SU-DHL-6 (cell line): ENCODE results near the gene MAN2A1.

ENCODE experiments used
- H2AFZ ChIP-seq: fragments of 200-600 bp; sonication (generic); 2 replicates; pipeline ENCODE4 v1.6.1; 2014; ENCODE audit warnings: low read depth, mild to moderate bottlenecking, moderate library complexity, mixed read lengths, antibody characterized with exemption, low read length; ENCODE audit not compliant: severe bottlenecking
- H3F3A ChIP-seq: fragments of 200-600 bp; shearing (Covaris generic); 2 replicates; pipeline ENCODE4 v1.6.0; 2016; ENCODE audit warnings: antibody characterized with exemption, mild to moderate bottlenecking; ENCODE audit not compliant: insufficient read depth
- H3K27ac ChIP-seq: fragments of 200-600 bp; sonication (generic); 2 replicates; pipeline ENCODE4 v1.5.1; 2016; ENCODE audit warnings: low read depth, mild to moderate bottlenecking, low read length, moderate library complexity, mixed read lengths
- H3K27me3 ChIP-seq: fragments of 200-600 bp; sonication (generic), shearing (Covaris generic); 2 replicates; pipeline ENCODE4 v1.6.0; 2014; ENCODE audit warnings: mild to moderate bottlenecking, low read length
- H3K36me3 ChIP-seq: fragments of 200-600 bp; sonication (generic); 2 replicates; pipeline ENCODE4 v1.6.1; 2014; ENCODE audit warnings: mild to moderate bottlenecking, low read length, mixed read lengths
- H3K4me2 ChIP-seq: fragments of 300-600, 200-600 bp; shearing (Covaris generic), sonication (generic); 2 replicates; pipeline ENCODE4 v1.6.0; 2014; ENCODE audit warnings: low read length, low read depth, mild to moderate bottlenecking; ENCODE audit not compliant: poor library complexity, severe bottlenecking
- H3K4me3 ChIP-seq: fragments of 200-600 bp; sonication (generic); 2 replicates; pipeline ENCODE4 v1.5.1; 2014; ENCODE audit warnings: antibody characterized with exemption, low read length, mild to moderate bottlenecking, mixed read lengths; ENCODE audit not compliant: insufficient read depth, poor library complexity, severe bottlenecking
- H3K79me2 ChIP-seq: fragments of 200-600 bp; sonication (generic); 2 replicates; pipeline ENCODE4 v1.6.1; 2014; ENCODE audit warnings: mild to moderate bottlenecking, low read length, moderate library complexity; ENCODE audit not compliant: insufficient read depth
- H3K9ac ChIP-seq: fragments of 200-600 bp; sonication (generic); 2 replicates; pipeline ENCODE4 v1.7.0; 2014; ENCODE audit warnings: mild to moderate bottlenecking, low read length
- H3K9me2 ChIP-seq: fragments of 200-600 bp; sonication (generic); replicated peaks from 2 replicates; pipeline ENCODE4 v1.6.1; 2014; ENCODE audit warnings: low read length; ENCODE audit not compliant: insufficient read depth
- H3K9me3 ChIP-seq: fragments of 200-600 bp; sonication (generic); 2 replicates; pipeline ENCODE4 v1.6.1; 2014; ENCODE audit warnings: low read length, mixed read lengths; ENCODE audit not compliant: insufficient read depth
- H4K20me1 ChIP-seq: fragments of 200-600 bp; sonication (generic); 2 replicates; pipeline ENCODE4 v1.6.1; 2014; ENCODE audit warnings: low read depth, mild to moderate bottlenecking, antibody characterized with exemption, low read length, moderate library complexity, mixed read lengths
- CTCF ChIP-seq: fragments of 200-600 bp; sonication (generic); IDR thresholded peaks from one replicate; pipeline ENCODE4 v1.5.1; 2017; ENCODE audit warnings: antibody characterized with exemption, mild to moderate bottlenecking, low read length, moderate library complexity; ENCODE audit not compliant: insufficient read depth, poor library complexity, severe bottlenecking
- EZH2phosphoT487 ChIP-seq: fragments of 200-600 bp; sonication (generic), shearing (Covaris generic); conservative IDR thresholded peaks from 2 replicates; pipeline ENCODE4 v1.6.1; 2018; ENCODE audit warnings: mild to moderate bottlenecking, antibody characterized with exemption, low read length, moderate library complexity, mixed read lengths

Gene MAN2A1

GRCh38 chr5:109654455-109654854 lies 35.3 kb upstream of the MAN2A1 start:
- H2AFZ ChIP-seq = no peak overlapping the region
- no peaks in the 10 kb centered on the region for H3K9me3 ChIP-seq
- H3K9me2 ChIP-seq = no peaks in the 10 kb centered on the region
- H3K27ac ChIP-seq = no peak overlapping the region
- no peak overlapping the region for H3K4me2 ChIP-seq
- no peaks in the 10 kb centered on the region for H3F3A ChIP-seq
- H3K9ac ChIP-seq = no peak overlapping the region
- H3K27me3 ChIP-seq = no peaks in the 10 kb centered on the region
- no peak for TF ChIP-seq CTCF
- TF ChIP-seq EZH2phosphoT487 = no peak
- no peak overlapping the region for H3K4me3 ChIP-seq
- no peaks in the 10 kb centered on the region for H3K79me2 ChIP-seq
- no peaks in the 10 kb centered on the region for H4K20me1 ChIP-seq
- no peaks in the 10 kb centered on the region for H3K36me3 ChIP-seq

DNA sequence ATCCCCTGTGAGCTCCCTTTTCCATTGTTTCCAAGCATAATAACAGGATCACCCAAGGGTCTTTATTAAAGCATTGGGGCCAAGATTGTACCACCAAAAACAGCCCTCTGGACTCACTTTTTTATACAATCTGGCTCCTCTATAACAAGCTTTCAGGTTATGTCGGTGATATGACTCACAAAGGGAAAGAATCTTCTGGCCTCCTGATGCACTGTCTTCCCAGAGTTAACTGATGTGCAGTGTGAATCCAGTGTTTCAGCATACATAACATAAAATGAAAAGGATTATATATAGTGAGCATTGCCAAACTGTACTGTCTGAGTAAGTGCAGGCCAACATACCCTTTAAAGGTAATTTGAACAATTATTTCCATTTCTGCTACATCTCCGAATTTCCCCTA lies 33.9 kb upstream of the MAN2A1 start:
- H3F3A ChIP-seq = no peaks in the 10 kb centered on the region
- H3K79me2 ChIP-seq = no peaks in the 10 kb centered on the region
- no peak overlapping the region for H2AFZ ChIP-seq
- H3K4me2 ChIP-seq = no peak overlapping the region
- H3K27me3 ChIP-seq = no peaks in the 10 kb centered on the region
- no peak overlapping the region for H3K4me3 ChIP-seq
- no peaks in the 10 kb centered on the region for H3K36me3 ChIP-seq
- no peak overlapping the region for H3K27ac ChIP-seq
- no peak overlapping the region for H3K9ac ChIP-seq
- H4K20me1 ChIP-seq = no peaks in the 10 kb centered on the region
- no peaks in the 10 kb centered on the region for H3K9me3 ChIP-seq
- TF ChIP-seq CTCF (no peak), EZH2phosphoT487 (no peak)
- no peaks in the 10 kb centered on the region for H3K9me2 ChIP-seq

- no peaks in the 10 kb centered on the region for H4K20me1 ChIP-seq
- no peak overlapping the region for H3K27ac ChIP-seq
- H2AFZ ChIP-seq = no peak overlapping the region
- no peak overlapping the region for H3K9ac ChIP-seq
- no peak overlapping the region for H3K4me2 ChIP-seq
- H3F3A ChIP-seq = no peaks in the 10 kb centered on the region
- H3K4me3 ChIP-seq = no peak overlapping the region
- no peaks in the 10 kb centered on the region for H3K79me2 ChIP-seq
- no peaks in the 10 kb centered on the region for H3K9me2 ChIP-seq
- no peaks in the 10 kb centered on the region for H3K9me3 ChIP-seq
- TF ChIP-seq EZH2phosphoT487 = no peak
- TF ChIP-seq CTCF = no peak
- H3K27me3 ChIP-seq = no peaks in the 10 kb centered on the region
- H3K36me3 ChIP-seq = no peaks in the 10 kb centered on the region
Observed at GRCh38 chr5:109656829-109657228, 32.9 kb upstream of the MAN2A1 start.

- Histone ChIP-seq H3K9me3 (no peaks in the 10 kb centered on the region), H3K4me2 (no peak overlapping the region), H4K20me1 (no peaks in the 10 kb centered on the region), H3K27me3 (no peaks in the 10 kb centered on the region), H3F3A (no peaks in the 10 kb centered on the region), H3K27ac (no peak overlapping the region), H3K79me2 (no peaks in the 10 kb centered on the region), H3K9me2 (no peaks in the 10 kb centered on the region), H3K9ac (no peak overlapping the region), H3K4me3 (no peak overlapping the region), H3K36me3 (no peaks in the 10 kb centered on the region), H2AFZ (no peak overlapping the region)
- TF ChIP-seq CTCF (no peak), EZH2phosphoT487 (no peak)
Observed at GRCh38 chr5:109659901-109660300, 29.8 kb upstream of the MAN2A1 start.
